HG03439 (cell line): ENCODE results near the gene DNAJC8.

Source experiments
- ATAC-seq: cut with Tn5 transposase; IDR thresholded peaks from one replicate; pipeline ENCODE4 v1.9.1; 2021; ENCODE audit warnings: mild to moderate bottlenecking, moderate library complexity; ENCODE audit not compliant: unreplicated experiment

The DNAJC8 gene

DNA sequence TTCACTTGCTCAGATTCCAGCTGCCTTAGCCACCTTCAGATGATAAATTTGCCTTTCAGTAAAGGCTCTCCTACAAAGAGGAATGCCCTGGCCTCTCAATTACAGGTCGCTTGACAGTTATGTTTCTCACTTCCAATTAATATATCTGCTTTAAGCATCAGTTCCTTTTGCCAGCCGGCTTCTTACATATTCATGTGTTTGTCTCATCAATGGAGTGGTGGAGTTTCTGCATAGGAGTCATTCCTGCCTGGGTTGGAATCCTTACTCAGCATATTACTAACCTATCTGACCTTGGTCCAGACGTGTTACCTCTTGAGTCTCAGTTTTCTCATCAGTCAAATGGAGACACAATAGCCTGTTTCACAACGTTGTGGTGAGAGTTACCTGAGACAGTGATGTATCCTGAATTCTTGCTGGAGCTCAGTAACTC, 17.1 kb upstream of the DNAJC8 start:
- no peak for ATAC-seq

DNA sequence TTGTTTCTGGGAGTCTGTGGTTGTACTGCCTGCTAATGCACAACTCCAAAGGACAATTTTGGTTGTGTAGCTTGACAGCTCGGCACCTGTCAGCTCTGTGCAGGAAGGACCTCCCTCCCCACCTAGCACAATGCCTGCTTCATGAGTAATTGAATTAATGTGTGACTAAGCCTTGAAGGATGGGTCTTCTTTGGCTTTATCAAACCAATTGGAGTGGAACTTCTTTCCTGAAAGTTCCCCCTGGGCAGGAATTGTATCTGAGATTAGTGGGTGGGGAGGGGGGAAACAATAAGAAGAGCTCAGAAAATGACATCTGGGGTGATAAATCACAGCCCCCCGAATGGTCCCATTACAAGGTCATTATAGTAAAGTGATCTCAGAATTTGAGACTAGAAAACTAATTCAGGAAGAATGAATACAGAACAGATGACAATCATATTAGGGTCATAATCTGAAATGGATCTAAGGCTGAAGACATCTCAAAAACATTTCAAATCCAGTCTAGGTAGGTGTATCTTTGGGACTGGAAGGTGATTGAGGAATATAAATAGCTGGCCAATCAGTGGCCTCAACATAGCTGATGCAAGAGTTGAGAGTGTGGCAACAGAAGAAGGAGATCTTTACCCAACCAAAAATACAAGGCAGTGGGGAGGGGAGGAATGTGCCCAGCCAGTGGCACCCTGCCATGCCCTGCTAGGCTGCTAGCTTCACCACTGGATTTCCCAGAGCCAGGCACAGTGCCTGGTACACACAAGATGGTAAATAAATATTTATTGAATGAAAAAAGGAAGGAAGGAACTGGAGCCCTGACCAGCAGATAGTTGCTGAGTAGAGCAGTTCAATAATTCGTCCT, 16.4 kb upstream of the DNAJC8 start:
- no peak for ATAC-seq

DNA sequence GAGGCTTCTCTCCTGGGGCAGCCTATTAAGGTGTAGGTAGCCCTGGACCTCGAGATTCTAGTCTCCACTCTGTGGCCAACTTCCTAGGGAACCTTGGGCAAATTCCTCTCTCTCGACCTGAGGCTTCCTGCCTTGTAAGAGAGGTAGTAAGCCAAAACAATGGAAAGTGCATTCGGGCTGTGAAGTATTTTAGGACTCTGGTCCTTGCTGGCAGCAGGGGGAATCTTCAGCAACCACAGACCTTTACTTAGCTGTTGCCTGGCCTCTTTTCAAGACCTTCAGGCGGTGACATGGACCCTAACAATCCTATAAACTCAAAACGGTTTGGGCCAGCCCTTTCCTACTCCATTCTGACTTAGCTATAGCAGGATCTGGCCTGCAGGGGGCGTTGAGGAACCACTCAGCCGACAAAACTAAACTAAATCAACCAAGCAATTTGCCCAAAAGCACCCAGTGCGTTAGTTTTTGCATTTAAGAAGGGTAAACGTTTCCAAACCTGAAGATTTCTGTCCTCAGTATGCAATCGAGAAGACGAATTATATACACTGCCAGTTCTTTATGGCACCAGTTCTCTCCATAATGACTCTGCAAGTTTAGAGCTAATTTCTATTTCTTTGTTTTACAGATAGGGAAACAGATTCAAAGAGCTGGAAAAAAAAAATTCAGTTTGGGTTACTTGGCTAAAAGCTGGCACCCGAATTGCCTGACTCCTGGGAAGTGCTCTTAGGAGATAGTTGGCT, 15.6 kb upstream of the DNAJC8 start:
- ATAC-seq = peak; percentile 32

DNA sequence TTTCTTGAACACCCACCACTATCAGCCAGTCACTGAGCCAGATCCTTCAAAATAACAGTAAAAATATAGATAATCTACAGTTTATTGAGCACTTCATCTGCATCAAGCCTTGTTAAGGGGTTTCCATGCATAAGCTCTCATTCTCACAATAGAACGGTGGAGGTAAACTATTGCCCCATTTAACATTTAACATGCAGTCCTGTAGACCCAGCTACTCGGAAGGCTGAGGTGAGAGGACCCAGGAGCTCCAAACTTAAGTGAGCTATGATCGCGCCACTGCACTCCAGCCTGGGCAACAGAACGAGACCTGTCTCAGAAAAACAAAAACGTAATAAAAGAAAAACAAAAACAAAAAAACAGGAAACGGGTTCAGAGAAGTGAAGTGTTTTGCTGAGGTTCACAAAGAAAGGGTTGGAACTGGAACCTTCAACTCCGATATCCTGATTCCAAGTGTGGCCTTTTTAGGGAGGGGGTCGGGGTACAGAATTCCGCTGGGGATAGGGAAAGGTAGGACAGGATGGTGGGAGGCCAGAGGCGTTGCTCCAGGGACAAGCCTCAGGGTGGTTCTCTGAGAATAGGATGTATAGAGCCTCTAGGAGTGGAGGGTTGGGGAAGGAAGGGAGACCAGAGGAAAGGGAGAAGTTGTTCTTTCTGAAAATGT, 14.9 kb upstream of the DNAJC8 start:
- ATAC-seq = no peak

DNA sequence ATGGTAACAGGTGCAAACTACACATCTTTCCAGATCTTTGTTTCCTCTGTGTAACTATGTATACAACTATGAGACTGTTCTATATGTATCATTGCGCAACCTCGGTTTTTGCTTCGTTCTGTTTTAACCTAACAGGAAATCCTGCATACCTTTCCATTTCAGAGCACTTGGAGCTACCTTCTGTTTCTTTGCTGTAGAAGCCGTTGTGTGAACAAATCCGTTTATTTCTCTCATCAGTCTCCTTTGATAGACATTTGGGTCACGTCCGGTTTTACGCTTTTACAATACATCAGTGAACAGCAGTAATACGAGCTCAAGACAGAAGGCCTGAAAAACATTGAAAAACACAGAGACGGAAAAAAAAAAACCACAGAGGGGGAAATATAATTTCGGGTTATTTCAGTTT, 13.6 kb upstream of the DNAJC8 start:
- ATAC-seq = no peak

DNA sequence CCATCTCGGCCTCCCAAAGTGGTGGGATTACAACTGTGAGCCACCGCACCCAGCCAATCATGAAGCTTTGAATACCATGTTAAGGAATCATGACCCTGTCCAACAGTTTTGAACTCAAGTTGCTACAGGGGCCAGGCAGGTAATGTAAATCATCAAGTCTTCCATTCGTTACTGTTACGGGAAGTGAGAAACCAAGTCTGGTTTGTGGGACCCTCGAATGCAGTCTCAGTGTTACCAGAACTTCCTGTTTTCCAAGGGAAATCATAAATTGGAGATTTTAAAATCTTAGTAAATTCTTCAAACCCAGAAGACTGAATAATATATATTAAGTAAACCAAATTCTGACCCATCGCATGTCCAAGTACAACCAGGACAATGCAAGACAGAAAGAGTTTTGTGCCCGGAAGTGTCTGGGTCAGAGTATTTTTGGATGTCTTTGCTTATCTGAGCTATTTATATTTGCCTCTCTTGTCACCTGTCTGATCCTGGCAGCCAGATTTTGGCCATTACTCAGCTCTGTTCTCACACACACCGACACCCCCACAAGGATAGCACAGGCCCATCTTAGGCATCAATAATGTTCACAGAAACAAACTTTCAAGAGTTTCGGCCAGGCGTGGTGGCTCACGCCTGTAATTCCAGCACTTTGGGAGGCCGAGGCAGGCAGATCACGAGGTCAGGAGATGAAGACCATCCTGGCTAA, 11.9 kb upstream of the DNAJC8 start:
- ATAC-seq = no peak

DNA sequence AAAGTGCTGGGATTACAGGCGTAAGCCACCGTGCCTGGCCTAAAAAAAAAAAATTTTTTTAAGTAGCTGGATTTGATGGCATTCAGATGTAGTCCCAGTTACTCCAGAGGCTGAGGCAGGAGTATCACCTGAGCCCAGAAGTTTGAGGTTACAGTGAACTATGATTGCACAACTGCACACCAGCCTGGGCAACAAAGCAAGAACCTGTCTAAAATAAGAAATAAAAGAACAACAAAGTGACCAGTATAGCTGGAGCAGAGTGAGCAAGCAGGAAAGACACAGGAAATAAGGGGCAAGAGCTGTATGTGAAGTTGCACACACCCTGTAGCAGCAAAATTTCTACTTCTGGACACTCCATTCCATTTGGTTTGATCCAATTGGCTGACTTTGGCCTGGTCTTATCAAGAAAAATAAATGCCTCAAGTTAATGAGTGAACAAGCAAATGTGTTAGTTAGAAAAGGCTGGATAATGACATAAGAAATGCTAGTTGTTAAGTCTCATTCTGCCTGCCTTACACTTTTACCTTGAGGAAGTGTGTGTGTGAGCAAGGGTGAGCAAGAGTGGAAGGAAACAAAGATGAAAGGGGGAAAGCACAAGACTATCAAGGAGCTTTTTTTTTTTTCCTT, 11.0 kb upstream of the DNAJC8 start:
- ATAC-seq = no peak

DNA sequence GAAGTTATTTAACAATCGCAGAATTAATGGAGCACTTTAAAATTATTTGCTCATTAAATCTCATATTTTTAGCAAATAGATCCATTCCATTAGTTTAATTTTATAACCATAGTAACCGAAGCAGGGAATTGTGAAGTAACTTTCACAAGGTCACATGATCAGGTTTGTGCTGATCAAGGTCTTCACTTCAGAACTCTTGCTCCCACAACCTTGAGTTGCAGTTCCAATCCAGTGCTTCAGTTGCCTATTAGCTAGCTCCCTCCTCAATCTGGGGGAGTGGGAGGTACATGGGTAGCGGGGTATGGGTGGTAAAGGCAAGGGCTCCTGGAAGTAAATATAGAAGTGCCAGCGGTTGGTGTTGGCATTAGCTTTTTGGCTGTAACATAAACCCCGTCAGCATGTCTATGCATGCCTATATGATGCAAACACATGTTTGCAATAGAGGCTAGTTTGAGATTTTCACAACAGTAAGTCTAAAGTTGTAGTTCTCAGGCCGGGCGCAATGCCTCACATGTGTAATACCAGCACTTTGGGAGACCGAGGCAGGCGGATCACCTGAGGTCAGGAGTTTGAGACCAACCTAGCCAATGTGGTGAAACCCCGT, 8.9 kb upstream of the DNAJC8 start:
- no peak for ATAC-seq

DNA sequence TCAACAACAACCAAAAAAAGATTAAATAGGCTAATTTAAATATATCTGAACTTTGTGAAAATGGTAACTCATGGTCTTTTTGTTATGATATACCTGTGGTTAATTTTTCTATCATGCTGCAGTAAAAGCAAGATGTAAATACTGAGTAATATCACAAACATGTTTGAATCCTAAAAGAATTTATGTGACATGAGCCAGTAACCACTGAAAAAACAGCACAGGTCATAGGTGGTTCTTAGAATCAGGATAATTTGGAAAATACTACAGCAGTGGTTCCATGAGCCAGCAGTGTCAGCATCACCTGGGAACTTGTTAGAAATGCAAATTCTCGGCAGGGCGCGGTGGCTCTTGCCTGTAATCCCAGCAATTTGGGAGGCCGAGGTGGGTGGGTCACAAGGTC, 7.2 kb upstream of the DNAJC8 start:
- ATAC-seq = no peak

DNA sequence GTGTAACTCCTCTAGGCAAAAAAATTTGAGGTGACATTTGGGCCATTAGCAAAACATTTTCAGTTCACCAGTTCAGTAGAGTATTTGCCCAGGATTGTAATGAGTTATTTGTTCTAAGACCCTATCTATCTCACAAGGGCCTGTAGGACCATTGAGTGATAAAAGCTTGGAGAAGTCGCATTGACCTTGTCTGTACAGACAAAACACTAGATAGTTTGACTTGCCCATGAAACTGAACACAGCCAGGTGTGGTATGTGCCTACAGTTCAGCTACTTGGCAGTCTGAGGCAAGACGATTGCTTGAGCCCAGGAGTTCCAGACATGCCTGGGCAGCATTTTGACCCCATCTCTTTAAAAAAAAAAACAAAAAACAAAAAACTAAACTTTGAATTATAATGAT, 6.2 kb upstream of the DNAJC8 start:
- ATAC-seq = no peak

DNA sequence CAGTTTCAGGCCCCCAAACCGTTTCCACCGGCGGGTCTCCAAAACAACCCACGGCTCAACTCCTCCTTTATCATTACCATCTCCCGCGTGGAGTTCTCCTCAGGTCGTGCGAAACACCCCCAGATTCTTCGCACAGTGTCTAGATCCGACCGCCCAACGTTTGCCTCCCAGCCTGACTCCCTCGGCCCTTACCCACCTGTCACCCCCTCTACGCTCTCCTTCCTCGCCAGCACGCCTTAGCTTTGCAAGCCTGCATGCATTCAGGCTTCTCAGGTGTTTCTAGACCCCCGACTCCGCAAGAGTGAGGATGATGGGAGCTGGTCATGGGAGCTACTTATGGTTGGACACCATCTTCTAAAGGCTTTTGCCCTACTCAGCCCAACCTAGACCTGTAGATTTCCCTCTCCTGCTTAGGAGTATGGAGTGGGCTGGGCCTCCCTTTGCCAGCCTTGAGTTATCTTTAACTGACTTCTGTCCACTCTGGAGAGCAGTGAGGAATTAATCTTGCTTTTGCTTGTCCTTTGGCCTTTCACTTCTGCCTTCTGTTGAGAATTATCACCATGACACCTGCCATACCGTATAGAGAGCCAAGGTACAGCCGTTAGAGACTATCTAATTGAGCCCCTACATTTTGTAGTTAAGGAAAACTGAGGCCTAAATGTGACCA, 4.0 kb upstream of the DNAJC8 start:
- no peak for ATAC-seq

DNA sequence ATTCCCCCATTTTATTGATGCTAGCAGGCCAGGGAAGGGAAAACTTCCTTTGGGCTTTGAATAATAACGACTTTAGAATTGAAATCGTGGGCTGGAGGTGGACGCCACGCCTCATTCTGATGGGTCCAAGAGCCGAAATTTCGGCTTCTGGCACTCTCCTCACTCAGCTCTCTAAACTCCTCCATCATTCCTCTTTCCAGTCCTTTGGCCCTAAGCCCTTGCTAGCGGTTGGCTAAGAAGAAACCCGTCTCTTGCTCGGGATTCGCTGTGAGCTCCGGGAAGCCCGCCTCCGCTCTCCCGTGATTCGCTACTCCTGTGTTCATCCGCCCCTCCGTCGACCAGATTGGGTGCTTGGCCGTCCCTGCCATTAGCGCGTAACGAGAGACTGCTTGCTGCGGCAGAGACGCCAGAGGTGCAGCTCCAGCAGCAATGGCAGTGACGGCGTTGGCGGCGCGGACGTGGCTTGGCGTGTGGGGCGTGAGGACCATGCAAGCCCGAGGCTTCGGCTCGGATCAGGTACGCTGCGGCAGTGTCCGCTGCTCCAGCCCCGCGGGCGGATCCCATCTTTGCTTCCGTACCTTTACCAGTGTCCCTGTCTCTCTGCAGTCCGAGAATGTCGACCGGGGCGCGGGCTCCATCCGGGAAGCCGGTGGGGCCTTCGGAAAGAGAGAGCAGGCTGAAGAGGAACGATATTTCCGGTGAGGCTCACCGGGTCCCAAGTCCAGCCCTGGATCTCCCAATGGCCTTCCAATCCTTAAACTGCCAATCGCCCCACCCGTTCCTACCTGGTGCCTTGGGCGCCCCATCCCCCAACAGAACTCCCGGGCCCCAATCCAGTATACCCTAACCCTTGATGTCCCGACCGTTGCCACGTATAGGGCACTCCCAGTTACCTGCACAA, 3.2 kb upstream of the DNAJC8 start, which contains the start of gene ATP5IF1:
Gene ATP5IF1 (plus strand): TSS at position 370 of the 901 bp plus-strand sequence. CDS start 60 bp downstream, at position 430.
- ATAC-seq = peak; percentile 79

DNA sequence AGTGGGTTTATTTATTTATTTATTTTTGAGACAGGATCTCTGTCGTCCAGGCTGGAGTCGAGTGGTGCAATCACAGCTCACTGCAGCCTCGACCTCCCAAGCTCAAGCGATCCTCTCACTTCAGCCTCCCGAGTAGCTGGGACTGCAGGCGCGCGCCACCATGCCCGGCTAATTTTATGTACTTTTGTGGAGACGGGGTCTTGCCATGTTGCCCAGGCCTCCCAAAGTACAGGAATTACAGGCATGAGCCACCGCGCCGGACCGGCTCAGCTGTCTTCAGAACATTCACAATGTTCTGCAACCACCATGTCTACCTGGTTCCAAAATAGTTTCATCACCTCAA, 406 bp upstream of the DNAJC8 start:
- ATAC-seq = no peak

DNA sequence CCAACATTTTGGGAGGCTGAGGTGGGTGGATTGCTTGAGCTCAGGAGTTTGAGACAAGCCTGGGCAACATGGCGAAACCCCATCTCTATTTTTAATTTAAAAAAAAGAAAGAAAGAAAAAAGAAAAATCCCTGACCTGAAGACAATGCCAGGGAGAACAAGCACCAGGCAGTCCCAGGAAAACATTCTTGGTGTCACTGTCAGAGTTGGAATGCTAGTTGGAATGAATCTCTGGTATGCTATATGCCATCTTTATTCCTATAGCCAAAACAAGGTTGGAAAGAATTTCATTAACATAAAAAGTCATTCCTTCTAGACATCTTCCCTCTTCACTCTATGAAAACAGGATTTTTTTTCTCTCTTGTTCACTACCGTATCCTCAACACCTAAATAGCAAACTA, 2.8 kb downstream of the DNAJC8 start:
- no peak for ATAC-seq

DNA sequence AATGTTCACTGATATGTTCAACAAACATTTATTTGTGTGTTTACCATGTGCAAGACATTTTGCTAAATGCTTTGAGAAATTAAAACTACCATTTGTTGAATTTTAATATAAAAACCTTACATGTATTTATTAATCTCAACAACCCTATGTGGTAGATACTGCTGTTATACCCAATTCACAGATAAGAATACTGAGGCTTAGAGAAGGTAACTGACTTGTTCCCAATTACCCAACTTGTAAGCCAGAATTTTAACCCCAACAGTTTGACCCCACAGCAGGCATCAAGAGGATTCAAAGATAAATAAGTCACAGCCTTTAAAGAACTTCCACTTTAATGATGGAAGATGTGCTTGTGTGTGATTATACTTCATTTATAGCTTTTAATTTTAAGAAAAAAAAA, 3.7 kb downstream of the DNAJC8 start:
- no peak for ATAC-seq

DNA sequence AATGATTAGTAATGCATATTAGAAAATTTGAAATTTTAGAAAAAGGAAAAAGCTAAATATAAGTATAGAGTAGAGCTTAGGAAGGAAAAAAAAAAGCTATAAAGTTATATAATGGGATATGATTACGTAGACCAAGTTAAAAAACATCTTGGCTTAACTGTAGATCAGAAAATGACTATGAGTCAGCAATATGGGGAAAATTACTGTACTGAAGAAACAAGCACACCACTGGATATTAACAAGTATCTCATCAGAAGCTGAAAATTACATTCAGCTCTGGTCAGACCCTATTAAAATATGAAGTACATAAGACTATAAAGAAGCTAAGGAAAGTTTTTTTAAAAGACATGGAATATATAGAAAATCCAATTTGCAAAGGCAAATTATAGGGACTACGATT, 19.5 kb downstream of the DNAJC8 start:
- ATAC-seq = no peak

DNA sequence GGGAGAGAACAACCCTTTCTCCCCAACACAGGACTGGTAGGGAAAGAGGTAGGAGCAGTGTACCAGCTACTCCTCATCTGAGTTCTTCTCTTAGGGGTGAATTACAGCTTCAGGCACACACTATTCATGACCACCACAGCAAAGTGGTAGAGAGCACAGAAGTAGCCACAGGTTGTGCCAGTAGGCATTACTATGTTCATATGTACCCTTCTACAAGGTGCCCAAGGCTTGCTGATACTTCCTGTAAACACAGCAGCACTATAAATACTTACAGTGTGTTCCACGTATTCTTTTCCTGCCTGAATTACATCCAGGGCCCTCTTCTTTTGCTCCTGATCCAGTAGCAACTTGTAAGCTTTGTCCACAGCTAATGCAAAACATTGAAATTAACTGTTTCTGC, 23.1 kb downstream of the DNAJC8 start:
- no peak for ATAC-seq

DNA sequence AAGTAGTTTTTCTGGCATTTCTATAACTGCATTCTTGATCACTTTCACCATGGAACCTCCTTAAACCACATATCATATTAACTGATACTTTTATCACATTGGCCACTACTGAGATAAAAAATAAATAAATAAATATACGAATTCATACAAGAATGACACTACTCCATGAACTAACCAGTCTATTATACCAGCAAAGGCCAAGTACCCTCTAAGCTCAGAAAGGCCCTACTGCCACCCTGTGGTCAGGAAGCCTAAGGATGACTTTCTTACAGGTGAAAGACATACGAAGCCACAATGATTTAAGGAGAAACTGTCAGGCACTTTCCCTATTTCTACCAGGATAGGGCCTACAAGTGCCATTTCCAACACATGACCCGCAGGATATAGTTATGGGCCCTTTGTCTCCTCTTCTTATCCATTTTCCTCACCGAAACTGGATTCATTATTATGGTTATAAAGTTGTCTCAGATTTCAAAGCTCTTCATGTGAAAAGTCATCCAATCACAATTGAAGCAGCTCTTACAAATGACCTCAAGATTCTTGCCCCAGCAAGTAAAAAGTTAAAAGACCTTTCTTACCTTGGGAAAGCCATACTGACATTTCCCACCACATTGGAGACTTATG, 23.9 kb downstream of the DNAJC8 start:
- no peak for ATAC-seq
